Mucosa of stomach (tissue), 1 donor: ENCODE data around the gene GNLY.
"Not testable (repeated sequence)": the region's sequence is repeated elsewhere in the genome, so short reads cannot be mapped to it uniquely, and the experiment has no call there.

Experiments
- H3K27me3 ChIP-seq: one replicate; pipeline ENCODE4 v1.7.0; 2013; ENCODE audit warnings: mild to moderate bottlenecking, low read length; ENCODE audit not compliant: control insufficient read depth, insufficient read depth
- H3K36me3 ChIP-seq: one replicate; pipeline ENCODE4 v1.7.0; 2013; ENCODE audit warnings: low read length; ENCODE audit not compliant: control insufficient read depth, insufficient read depth
- H3K4me1 ChIP-seq: one replicate; pipeline ENCODE4 v1.7.0; 2013; ENCODE audit warnings: mild to moderate bottlenecking, low read length; ENCODE audit not compliant: control insufficient read depth, insufficient read depth
- H3K4me3 ChIP-seq: one replicate; pipeline ENCODE4 v1.7.0; 2013; ENCODE audit warnings: low read length
- H3K9ac ChIP-seq: one replicate; pipeline ENCODE4 v1.7.0; 2013; ENCODE audit warnings: mild to moderate bottlenecking, low read length, moderate library complexity
- H3K9me3 ChIP-seq: one replicate; pipeline ENCODE4 v1.7.0; 2013; ENCODE audit warnings: mild to moderate bottlenecking, low read length, moderate library complexity; ENCODE audit not compliant: control insufficient read depth
- donor health status: Pancreatic carcinoma.

The GNLY gene

DNA sequence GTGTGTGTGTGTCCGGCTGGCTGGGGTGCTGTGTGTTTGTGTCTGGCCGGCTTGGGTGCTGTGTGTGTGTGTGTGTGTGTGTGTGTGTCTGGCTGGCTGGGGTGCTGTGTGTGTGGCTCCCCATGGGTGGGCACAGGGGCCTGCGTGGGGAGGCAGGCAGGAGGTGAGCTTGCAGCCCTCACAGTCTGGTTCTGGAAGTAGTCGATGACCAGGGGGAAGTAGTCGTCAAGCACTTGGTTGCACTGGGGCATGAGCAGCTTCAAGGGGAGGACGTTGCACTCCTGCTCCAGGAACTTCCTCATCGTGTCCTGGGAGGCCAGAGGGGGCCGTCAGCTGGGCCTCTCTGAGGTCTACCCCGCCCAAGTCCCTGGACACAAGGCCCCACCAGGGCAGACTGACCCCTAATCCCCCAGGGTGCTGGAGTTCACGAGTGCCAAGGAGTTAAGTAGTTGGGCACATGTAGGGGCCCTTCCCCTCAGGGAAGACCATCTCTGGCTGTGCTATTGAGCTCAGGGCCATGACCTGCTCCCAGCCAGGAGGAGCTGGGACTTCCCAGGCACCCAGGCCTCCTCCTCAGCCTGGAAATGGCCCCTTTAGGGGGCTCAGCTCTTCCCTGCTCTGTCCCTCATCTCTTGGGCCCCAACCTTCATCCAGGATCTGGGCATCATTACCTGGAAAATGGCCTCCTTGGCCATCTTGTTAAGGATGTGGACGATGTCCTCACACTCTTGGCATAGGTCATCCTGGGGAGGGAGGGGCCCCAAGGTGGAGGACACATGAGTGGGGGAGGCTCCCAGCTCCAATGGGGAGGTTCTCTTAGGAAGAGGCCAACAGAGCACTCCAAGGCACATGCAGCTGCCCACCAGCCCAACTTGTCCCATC lies 27.5 kb upstream of the GNLY start:
- Histone ChIP-seq H3K27me3 (no peaks in the 10 kb centered on the region), H3K4me1 (no peaks in the 10 kb centered on the region), H3K9ac (no peak overlapping the region), H3K9me3 (no peaks in the 10 kb centered on the region), H3K4me3 (no peak overlapping the region), H3K36me3 (no peaks in the 10 kb centered on the region)

DNA sequence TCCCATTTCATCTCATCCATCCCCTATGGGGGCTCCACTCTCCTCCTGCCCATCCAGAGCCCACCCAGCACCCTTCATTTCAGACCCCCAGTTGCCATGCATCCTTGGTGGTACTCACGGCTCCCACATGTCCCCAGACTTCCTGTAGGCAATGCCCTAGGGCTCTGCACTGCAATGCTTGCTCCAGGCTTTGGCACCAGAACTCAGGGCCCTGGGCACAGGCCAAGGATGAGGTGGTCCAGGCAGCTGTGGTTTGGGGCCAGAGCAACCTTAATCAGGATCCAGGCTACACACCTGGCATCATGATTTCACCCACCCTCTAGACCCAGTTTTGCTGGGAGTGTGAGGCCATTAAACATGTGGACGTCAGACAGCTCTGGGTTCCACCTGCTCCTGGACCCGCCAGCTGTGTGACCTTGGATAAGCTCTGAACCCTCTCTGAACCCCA lies 26.6 kb upstream of the GNLY start:
- H3K27me3 ChIP-seq, result no peaks in the 10 kb centered on the region
- no peaks in the 10 kb centered on the region for H3K36me3 ChIP-seq
- no peak overlapping the region for H3K4me3 ChIP-seq
- H3K9ac ChIP-seq, result no peak overlapping the region
- no peaks in the 10 kb centered on the region for H3K4me1 ChIP-seq
- no peaks in the 10 kb centered on the region for H3K9me3 ChIP-seq

GRCh38 chr2:85668009-85668856 lies 25.9 kb upstream of the GNLY start, which contains the start of gene SFTPB:
TSS of gene SFTPB (minus strand) at chr2:85668199. CDS start at chr2:85668183, 16 bp downstream.
- Histone ChIP-seq H3K9me3 (no peaks in the 10 kb centered on the region), H3K27me3 (no peaks in the 10 kb centered on the region), H3K36me3 (no peaks in the 10 kb centered on the region), H3K4me1 (no peaks in the 10 kb centered on the region), H3K9ac (no peak within 1 kb of the TSS), H3K4me3 (no peak within 1 kb of the TSS)

- Histone ChIP-seq H3K4me3 (no peak overlapping the region), H3K9ac (no peak overlapping the region), H3K9me3 (no peaks in the 10 kb centered on the region), H3K36me3 (no peaks in the 10 kb centered on the region), H3K4me1 (no peaks in the 10 kb centered on the region), H3K27me3 (no peaks in the 10 kb centered on the region)
These were observed 25.4 kb upstream of the GNLY start for GRCh38 chr2:85668857-85669142.

DNA sequence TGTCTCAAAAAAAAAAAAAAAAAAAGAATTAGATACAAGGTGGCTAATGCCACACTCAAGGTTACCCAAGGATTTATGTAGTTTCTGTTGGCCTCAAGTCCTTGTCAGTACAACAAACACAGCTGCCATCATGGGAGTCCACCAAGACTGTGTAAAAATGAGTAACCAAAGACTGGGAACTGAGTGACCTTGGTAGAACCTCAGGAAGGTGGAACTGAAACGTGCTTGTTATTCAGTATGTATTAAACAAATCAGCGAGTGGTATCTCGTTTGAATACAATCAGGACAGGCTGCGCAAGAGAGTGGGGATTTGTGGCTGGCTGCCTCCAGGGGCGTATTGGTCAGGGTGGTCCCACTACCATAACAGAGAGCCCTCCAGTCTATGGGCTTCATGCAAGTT lies 24.6 kb upstream of the GNLY start:
- Histone ChIP-seq H3K9ac (no peak overlapping the region), H3K4me1 (no peaks in the 10 kb centered on the region), H3K4me3 (no peak overlapping the region), H3K27me3 (no peaks in the 10 kb centered on the region), H3K9me3 (no peaks in the 10 kb centered on the region), H3K36me3 (no peaks in the 10 kb centered on the region)

- H3K9ac ChIP-seq, H3K4me1 ChIP-seq, H3K36me3 ChIP-seq, H3K4me3 ChIP-seq, H3K9me3 ChIP-seq, H3K27me3 ChIP-seq: not testable (repeated sequence)
These were observed 23.7 kb upstream of the GNLY start for GRCh38 chr2:85670416-85670815.

GRCh38 chr2:85672456-85672855 lies 21.7 kb upstream of the GNLY start:
- Histone ChIP-seq H3K4me3 (no peak overlapping the region), H3K27me3 (no peaks in the 10 kb centered on the region), H3K9ac (no peak overlapping the region), H3K36me3 (no peaks in the 10 kb centered on the region), H3K9me3 (no peaks in the 10 kb centered on the region), H3K4me1 (no peaks in the 10 kb centered on the region)

GRCh38 chr2:85673716-85674375 lies 20.3 kb upstream of the GNLY start:
- H3K4me3 ChIP-seq, result no peak overlapping the region
- peaks cover 3% of the 10 kb centered on the region for H3K4me1 ChIP-seq
- no peak overlapping the region for H3K9ac ChIP-seq
- H3K36me3 ChIP-seq, result no peaks in the 10 kb centered on the region
- H3K27me3 ChIP-seq, result no peaks in the 10 kb centered on the region
- H3K9me3 ChIP-seq, result no peaks in the 10 kb centered on the region

DNA sequence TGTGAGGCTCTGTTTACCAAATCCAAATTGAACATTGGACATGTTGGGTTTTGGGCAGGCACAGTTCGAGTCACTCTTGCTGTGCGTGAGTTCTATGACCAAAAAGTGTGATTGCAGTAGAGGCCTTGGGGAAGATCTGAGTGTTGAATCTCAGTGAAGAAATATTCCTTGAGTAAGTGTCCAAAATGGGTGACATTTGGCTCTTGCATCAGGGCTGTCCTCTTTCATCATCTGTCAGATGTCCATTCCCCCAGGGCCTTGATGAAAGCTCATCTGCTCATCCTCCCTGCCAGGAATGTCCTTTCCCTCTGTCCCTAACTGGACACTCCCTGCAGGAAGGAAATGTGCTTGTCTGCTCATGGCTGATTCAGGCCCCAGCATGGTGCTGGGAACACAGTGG lies 19.7 kb upstream of the GNLY start:
- Histone ChIP-seq H3K4me3 (no peak overlapping the region), H3K27me3 (no peaks in the 10 kb centered on the region), H3K36me3 (no peaks in the 10 kb centered on the region), H3K9ac (no peak overlapping the region), H3K9me3 (no peaks in the 10 kb centered on the region), H3K4me1 (peaks cover 8% of the 10 kb centered on the region)

DNA sequence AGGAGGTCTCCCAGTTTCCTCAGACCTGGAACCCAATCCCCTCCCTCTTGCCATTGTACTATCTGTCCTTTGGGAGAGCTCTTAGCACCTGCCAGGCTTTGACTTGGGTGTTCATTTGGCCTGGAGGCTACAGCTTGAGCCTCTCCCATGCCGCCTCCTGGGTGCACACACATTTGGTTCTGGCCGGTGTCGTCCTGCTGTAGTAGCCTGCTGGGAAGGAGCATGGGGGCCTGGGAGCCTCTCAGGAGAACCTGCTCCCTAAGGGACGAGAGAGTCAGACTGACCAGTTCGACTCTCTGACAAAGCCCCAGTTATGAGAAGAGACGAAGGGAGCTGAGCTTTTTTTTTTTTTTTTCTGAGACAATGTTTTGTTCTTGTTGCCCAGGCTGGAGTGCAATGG lies 18.7 kb upstream of the GNLY start:
- Histone ChIP-seq H3K4me1 (peaks cover 9% of the 10 kb centered on the region), H3K4me3 (no peak overlapping the region), H3K36me3 (no peaks in the 10 kb centered on the region)

DNA sequence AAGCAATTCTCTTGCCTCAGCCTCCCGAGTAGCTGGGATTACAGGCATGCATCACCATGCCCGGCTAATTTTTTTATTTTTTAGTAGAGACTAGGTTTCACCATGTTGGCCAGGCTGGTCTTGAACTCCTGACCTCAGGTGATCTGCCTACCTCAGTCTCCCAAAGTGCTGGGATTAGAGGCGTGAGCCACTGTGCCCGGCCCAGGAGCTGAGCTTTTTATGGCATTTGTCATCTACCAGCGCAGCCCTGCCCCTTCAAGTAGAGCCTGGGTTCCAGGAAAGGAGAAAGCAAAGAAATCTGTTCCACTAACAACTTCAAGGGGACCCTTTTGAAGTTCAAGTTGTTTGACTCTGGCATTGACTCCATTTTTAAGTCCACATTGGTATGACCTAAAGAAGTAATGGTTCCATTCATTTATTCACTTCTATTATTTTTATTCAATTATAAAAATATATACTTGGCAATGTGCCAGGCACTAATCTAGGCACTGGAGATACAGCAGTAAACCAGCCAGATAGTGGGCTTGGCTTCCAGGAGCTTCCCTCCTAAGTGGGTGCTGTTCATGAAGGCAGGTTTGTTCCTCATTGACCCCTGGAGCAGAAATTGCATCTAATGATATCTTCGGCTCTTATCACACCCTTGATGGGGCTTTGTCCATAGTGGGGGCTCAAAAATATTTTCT lies 18.2 kb upstream of the GNLY start:
- H3K4me3 ChIP-seq, result no peak overlapping the region
- H3K36me3 ChIP-seq, result no peaks in the 10 kb centered on the region
- H3K4me1 ChIP-seq, result peaks cover 9% of the 10 kb centered on the region
- no peaks in the 10 kb centered on the region for H3K9me3 ChIP-seq
- H3K27me3 ChIP-seq, result no peaks in the 10 kb centered on the region
- no peak overlapping the region for H3K9ac ChIP-seq

More for the DNA sequence above, 18.7 kb upstream of the GNLY start:
- no peaks in the 10 kb centered on the region for H3K9me3 ChIP-seq
- H3K27me3 ChIP-seq, result no peaks in the 10 kb centered on the region
- H3K9ac ChIP-seq, result no peak overlapping the region
